HG03460 (cell line): Measurements from ENCODE around the gene KIAA2012.
"Not testable (repeated sequence)": the region's sequence is repeated elsewhere in the genome, so short reads cannot be mapped to it uniquely, and the experiment has no call there.

Source experiments
- ATAC-seq: cut with Tn5 transposase; IDR thresholded peaks from one replicate; pipeline ENCODE4 v1.9.1; 2021; ENCODE audit not compliant: unreplicated experiment

KIAA2012 gene

DNA sequence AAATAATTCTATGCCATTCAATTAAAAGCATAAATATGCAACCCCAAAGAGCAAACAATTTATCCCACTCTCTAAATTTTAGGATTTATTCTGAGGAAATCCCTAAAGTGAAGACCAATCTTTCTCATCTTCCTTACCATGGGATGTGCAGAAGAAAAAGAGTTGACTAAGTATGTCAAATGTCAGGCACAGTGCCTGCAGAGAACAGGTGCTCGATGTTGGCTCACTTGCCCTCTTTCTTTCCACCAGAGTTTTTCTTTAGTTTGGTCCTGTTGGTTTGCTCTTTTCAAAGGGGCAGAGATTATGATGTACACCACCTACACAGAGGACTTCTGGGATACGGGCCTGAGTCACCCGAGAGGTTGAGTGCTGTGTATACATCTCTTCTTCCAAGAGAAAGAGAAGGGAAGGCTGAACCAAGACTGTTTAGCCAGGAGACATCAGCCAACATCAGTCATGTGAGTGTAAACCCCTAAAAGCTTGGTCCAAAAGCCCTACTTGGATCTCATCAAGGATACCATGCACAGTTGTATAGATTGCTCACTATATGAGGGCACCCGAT is 113.7 kb downstream of the KIAA2012 start:
- ATAC-seq: no peak

DNA sequence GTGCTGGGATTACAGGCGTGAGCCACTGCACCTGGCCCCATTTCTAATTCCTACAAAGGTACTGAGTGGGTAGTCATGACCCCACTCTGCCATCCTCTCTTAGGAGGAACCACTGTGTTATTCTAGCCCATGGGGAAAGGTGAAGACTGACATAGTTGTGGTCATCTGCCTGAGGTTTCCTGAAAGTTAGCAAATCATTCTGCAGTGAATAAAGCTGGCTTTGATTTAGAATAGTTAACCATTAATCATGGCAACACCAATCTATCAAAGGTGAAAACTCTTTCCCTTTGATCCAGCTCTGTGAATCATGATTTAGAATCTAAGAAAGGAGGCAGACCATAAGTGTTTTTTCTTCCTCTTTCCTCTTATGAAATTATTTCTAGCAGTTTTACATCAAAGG is 114.5 kb downstream of the KIAA2012 start:
- ATAC-seq: no peak

DNA sequence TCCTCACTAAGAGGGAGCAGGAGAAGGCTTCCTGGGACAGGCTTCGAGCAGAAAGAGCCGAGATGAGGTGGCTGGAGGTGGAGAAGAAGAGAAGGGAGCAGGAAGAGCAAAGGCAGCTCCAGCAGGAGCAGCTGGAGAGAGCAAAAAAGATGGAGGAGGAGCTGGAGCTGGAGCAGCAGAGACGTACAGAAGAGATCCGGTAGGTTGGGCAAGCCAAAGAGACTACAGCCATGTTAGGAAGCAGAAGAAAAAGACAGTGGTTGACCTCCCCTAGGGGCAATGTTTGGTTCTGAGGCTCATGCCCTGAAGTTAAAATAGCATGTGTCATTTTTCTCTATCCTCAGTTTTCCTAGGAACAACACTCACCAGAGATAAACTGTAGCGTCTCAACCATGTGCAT is 120.2 kb downstream of the KIAA2012 start:
- ATAC-seq: no peak

DNA sequence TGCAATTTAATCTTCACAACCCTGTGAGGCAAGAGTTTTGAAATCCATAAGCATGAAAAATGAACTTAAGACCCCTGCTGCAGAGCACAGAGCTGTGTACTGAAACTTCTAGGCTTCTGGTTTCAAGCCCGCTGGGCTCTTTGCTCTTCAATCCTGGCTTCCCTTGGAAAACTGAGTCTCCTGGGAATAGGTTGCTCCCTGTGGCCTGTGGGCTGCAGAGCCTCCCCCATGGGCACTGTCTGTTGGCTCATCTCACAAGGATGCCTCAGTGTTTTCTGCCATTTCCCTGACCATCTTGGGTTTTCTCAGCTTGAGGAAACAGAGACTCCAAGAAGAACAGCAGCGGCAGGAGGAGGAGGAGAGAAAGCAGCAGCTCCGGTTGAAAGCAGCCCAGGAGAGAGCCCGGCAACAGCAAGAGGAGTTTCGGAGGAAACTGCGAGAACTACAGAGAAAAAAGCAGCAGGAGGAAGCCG is 120.9 kb downstream of the KIAA2012 start:
- ATAC-seq: no peak

DNA sequence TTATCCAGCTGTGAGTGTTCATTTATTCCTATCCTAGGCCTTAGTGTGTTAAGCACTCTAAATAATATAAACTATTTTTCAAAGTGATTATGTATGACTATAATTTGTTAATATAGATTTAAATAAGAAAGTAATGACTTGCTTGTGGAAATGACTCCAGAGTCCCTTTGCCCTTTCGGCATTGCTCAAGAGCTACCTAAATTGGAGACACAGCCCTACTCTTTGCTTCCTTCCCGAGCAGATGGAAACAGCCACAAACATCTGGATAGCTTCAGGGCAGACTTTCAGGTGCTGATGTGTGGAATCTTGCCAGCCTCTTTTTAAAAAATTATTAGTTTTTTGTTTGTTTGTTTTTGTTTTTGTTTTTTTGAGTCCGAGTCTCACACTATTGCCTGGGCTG is 121.4 kb downstream of the KIAA2012 start:
- no peak for ATAC-seq

DNA sequence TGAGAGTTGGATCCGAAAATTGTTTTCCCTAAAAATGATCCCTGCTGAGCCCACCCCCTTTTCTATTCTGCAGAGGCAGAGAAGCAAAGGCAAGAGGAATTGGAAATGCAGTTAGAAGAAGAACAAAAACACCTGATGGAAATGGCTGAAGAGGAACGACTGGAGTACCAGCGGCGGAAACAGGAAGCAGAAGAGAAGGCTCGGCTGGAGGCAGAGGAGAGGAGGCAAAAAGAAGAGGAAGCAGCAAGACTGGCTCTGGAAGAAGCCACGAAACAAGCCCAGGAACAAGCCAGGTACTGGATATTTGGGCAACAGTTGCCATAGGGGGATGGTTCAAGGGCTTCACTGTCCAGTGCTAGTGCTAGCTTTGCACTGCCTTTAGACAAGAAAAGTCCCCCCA is 123.7 kb downstream of the KIAA2012 start:
- ATAC-seq: no peak

DNA sequence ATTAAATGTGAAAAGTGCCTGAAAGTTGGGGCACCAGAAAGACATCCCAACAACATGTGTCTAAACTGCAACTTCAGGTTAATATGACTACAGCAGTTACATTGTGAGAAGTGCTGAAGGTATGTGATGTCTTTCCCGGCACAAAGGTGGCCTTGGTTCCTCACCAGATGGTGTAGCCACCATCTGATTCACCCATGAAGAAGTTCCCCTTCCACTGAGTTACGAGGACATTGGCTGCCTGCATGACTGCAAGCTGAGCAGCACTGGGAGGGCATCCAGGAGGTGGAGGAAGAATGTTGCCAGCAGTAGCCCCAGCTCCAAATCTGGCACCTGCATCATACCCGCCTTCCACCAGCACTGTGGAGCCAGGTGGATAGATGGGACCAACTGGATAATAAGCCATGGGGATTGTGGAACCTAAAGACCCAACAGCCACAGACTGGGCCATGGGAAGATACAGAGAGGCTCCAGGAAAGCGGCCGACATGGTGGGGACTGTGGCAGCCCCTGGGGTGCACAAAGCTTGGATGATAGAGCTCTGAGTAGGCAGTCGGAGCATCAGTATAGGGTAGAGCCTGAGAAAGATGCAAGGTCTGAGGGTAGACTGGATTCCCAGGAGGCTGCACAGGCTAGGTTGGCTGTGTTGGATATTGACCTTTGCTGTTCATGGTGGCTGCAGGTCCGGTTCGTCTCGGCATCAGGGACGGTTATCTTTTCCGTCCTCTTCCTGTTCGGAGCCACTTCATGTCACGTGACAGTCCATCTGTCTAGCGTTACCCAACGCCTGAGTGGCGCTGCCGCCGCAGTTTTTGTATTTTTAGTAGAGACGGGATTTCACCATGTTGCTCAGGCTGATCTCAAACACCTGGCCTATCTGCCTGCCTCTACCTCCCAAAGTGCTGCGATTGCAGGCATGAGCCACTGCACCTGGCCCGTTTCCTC is 128.4 kb downstream of the KIAA2012 start:
- ATAC-seq: no peak

DNA sequence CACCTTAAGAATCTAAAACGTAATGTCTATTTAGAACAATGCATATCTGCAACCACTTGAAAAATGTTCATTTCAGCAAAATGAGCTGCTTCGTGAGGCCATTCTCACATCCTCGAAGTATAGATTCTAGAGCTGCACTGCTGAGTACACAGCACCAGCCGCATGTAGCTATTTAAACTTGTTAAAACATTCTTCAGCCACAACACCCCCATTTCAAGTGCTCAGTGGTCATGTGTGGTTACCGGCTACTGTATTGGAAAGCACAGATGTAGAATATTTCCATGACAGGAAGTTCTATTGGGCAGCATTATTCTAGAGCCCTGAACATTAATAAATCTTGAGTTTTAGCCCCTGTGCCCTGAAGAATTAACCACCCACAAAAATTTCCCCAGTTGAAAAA is 130.3 kb downstream of the KIAA2012 start:
- no peak for ATAC-seq

DNA sequence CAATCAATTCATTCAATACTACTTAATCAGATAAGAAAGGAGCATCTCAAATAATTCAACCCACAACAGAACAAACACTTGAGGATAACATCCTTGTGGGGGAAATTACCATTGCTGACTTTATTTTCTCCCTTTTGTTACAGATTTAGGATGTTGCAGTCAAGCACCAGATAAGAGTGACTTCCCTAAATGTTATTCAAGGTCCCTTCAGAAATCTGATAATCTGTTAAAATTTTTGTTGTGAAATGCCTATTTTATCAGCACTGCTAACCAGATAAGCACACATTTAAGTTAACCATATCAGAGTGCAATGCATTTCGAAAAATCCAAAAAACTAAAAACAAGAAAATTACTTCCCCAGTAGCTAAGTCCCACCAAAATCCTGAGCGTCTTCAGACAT is 131.8 kb downstream of the KIAA2012 start:
- ATAC-seq: no peak

DNA sequence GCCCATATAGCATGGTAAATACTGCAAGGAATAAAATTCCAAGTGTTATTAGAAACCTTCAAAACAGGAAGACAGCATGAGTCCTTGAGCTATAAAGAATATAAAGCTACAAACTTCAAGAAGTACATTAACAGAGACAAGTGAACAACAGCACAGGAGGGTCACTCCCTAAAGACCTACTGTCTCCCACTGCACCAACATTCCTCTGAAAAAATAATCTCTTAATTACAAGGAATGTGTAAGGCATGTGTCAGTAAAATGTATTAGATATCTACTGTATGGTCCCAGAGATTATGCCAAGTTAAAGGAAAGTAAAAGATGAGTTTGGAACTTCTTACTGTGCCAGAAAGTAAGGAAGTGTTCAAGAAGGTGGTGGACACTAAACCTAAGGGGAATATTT is 135.5 kb downstream of the KIAA2012 start:
- no peak for ATAC-seq

DNA sequence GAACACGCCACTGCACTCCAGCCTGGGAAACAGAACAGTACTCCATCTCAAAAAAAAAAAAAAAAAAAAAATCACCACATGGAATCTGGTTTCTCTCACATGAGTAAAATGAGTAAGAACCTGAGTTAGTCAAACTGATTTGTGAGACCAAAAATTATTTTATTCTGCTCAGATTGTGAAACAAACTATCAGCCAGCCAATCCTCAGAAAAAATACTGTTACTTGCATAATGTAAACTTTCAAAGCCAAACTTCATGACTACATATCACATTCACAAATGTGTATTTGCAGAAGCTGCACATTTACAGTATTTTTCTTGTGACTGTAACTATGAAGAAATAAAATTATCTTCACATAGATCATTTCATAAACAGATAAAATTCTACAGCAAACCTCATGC is 142.1 kb downstream of the KIAA2012 start:
- no peak for ATAC-seq

DNA sequence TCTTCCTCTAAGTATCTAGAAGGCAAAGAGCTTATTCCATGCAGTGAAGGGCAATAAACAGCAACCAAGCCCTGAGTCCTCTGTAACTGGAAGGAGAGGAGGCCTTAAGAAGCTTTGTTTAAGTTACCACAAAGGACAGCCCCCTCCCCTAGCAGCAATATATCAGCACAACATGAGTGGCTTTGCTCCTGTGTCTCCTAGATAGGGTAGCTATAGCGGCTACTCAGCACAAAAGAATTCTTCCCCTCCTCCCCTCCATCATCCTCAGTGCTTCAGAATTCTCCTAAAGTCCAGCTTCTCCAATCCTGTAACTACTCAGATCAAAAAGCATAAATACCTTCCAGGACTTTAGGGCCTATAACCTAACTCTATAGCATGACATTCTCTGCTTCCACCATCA is 148.8 kb downstream of the KIAA2012 start:
- no peak for ATAC-seq

DNA sequence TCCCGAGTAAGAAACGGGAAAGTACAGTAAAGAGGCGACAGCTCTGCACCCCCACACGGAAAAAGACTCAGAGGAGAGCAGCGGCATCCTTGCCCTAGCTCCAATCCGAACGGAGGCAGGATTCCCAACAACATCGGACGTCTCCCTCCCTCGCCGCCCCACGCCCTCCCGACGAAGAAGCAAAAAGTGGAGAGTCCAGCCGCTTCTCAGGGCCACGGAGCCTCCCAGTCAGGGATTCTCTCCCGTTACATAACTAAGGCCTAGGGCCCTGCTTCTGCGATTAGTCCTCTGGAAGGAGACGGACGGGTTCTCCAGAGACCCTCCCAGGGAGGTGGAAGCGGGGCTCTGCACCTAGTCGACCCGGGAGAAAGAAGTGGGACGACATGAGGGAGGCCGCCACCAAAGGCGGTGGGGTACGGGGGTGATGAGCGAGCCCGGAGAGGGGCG is 164.8 kb downstream of the KIAA2012 start:
- ATAC-seq: peak; percentile 31

DNA sequence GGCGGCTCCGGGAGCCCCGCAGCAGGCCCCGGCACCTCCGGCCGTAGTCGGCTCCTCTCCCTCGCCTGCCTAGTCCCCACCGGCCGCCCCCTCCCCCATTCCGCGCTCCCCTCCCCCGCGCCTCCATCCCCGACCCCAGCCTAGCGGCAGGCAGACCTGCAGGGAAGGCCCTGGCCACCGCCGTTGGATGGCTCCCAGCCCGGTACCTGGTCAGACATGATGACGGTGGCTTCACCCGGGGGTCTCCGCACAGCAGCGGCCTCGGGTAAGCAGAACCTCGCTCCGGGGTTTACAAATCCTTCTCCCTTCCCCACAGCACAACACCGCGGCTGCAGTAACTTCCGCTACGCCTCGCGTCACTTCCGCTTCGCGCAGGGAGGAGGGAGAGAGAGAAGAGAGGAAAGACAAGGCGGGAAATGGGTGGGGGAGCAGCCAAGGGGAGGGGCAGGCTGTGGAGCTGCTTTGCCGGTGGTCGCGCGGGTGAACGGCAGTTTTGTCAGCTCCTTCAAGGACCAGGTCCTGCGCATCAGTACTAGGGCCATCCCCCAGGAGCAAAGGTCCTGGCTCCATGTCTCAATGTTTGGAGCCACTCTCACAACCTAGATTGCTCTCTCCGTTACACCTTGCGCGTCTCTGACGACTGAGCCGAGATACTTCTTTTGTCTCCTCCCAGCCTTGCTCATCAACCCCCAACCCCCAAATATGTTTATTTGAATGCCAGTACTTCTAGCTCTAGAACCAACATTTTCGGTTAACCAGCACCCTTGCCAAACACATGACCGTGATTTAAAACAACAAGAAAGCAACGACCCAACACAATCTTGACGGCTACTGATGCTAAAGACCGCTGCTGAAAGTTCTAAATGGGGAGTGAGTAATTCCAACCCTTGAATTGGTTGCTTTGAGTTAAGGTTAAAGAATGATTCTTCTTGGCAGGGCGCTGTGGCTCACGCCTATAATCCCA is 165.5 kb downstream of the KIAA2012 start, which contains the start of gene SUMO1:
Gene SUMO1, minus strand, starts transcription at position 364 of the 964 bp plus-strand sequence. Its CDS starts 146 bp downstream, at position 218.
- peak; percentile 97 for ATAC-seq

DNA sequence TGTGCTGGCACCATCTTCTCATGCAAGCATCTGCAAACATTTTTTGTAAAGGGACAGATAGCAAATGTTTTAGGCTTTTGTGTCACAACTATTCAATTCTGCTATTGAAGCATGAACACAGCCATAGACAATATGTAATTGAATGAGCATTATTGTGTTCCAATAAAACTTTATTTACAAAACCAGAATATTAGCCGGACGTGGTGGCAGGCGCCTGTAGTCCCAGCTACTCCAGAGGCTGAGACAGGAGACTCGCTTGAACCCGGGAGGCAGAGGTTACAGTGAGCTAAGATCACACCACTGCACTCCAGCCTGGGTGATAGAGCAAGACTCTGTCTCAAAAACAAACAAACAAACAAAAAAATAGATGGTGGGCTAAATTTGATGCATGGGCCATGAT is 174.7 kb downstream of the KIAA2012 start:
- ATAC-seq: not testable (repeated sequence)

DNA sequence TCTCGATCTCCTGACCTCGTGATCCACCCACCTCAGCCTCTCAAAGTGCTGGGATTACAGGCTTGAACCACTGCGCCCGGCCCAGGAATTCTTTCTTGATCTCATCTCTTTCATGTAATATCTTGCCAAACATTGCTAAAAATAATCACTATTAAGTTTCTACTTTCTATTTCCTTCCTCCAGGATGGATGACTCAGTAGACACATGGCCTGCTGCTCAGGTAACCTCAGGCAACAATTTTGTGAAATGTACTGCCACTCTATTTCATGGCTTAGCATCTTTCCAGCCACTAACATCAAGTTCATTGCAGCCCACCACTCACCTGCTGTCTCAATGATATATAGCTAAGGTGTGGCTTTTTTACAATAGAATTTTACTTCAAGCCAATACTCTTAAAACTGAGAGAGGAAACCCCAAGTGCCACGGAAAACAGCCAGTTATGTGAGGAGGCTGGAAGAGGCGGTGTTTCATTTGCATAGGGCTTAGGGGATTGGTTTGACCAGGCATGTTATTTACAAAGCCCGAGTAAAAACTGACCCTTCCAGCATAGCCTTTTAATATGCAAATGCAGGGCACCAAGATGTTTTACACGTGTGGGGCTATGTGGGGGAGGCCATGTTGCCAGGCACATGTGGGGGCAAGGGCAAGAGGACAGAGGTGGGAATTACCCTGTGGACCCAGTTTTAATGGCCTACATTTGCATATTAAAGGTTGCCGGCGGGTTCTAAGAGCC is 176.6 kb downstream of the KIAA2012 start:
- no peak for ATAC-seq

DNA sequence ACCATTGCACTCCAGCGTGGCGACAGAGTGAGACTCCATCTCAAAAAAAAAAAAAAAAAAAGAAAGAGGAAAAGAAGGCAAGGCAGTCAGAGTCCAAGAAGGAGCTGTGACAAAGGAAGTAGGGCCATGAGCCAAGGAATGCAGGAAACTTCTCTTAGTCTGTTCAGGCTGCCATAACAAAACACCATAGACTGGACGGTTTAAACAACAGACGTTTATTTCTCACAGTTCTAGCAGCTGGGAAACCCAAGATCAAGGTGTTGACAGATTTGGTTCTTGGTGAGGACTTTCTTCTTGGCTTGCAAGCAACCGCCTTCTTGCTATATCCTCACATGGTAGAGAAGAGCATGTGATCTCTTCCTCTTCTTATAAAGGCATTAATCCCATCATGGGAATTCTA is 178.4 kb downstream of the KIAA2012 start:
- no peak for ATAC-seq
